HK-2 (cell line): ENCODE results near the gene SNCAIP.

ENCODE experiments used
- DNase-seq: peaks from one replicate; pipeline ENCODE4 v3.0.0-alpha.2; 2018; ENCODE audit not compliant: unreplicated experiment

Gene SNCAIP

GRCh38 chr5:122500245-122501088, 188.4 kb downstream of the SNCAIP start:
- peak; percentile 9 for DNase-seq

- no peak for DNase-seq
These were observed 189.0 kb downstream of the SNCAIP start for GRCh38 chr5:122501089-122501435.

GRCh38 chr5:122507045-122507444, 195.0 kb downstream of the SNCAIP start:
- DNase-seq, result no peak

GRCh38 chr5:122507581-122507980, 195.5 kb downstream of the SNCAIP start:
- DNase-seq, result no peak

GRCh38 chr5:122508623-122509022, 196.6 kb downstream of the SNCAIP start:
- DNase-seq, result no peak
